ENCODE data around the gene NENF.
"Not testable (repeated sequence)": the region's sequence is repeated elsewhere in the genome, so short reads cannot be mapped to it uniquely, and the experiment has no call there.

Gene NENF

DNA sequence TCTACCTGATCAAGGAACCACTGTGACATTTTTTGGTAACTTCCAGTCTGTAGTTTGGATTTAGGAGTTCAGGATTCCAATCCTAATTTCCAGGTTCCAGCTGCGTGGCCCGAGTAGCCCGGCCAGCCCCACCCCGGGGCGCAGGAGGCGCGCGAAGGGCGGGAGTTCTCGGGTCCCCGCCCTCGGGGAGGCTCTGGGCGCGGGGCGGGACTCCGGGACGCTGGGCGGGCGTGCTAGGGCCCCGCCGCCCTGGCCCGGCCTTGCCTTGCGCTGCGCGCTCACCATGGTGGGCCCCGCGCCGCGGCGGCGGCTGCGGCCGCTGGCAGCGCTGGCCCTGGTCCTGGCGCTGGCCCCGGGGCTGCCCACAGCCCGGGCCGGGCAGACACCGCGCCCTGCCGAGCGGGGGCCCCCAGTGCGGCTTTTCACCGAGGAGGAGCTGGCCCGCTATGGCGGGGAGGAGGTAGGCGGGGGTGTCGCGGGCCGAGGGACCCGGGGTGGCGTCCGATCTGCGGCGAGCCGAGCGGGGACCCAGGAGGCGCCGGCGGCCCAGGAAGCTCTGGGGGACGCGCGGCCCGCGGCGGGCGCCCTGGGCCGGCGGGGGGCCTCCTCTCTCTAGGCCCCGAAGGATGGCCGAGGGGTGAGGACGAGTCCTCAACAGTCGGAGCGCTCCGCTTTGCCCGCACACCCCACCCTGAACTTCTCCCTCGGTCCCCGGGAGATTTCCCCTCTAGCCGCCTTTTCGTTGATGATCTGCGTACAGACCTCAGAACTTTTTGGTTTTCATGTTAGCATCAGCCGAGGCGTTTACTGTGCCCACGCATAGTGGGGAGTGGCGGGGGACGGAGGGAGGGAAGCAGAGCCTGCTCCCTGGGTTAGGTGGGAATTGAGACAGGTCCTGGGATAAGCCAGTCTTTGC lies at the start of gene NENF:
TSS of gene NENF (plus strand) at position 260 of the 916 bp plus-strand sequence. CDS start at position 284, 24 bp downstream.
- DNase-seq (ENCODE audit: low read depth in 2 of 2), result peak; percentile 61 to 69

DNA sequence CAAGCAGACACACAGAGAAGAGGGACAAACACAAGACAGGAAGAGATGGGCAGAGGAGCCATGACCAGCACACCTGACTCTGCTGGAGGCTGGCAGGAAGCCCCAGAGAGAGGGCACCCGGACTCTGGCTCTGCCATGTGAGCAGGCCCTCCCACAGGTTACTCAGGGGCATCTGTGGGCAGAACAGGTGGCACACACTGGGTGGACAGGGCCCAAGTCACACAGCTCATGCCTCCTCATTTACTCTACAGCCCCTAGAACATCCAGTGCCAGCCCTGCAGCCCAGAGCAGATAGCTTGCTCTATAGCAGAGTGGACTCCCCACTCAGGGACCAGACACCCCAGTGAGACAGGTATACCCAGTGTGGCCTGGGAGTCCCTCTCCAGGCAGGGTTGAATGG lies 46.7 kb upstream of the NENF start:
- DNase-seq (ENCODE audit: low read depth in 2 of 2), result no peak

DNA sequence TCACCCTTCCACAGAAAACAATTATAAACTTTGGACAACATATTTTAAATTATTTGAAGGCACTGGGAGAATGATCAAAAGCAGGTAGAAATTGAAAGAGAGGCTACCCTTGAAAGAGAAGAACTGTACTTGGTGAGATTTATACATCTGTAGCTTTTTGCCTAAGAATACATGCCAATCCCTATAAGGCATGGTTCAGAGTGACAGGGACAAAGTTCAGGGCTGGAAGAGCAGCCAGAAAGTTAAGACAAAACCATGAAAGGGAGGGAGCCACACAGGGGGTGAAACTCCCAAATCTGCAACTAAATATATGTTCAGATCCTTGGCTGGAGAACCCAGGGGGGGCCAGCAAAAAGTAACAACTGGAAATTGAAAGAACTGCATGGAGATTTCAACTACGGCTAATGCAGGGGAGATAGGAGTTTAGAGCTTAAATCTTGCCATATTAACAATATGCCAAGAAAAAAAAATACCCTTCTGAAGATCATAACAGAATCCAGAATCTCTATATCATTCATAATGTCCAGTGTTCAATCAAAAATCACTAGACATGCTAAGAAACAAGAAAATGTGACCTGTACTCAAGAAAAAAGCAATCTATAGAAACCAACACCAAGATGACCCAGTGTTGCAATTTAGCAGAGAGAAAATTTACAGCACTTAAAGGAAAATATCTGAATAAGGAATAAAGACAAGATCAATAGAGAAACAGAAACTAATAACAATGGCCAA lies 43.6 kb upstream of the NENF start:
- no peak for DNase-seq (ENCODE audit: low read depth in 2 of 2)

DNA sequence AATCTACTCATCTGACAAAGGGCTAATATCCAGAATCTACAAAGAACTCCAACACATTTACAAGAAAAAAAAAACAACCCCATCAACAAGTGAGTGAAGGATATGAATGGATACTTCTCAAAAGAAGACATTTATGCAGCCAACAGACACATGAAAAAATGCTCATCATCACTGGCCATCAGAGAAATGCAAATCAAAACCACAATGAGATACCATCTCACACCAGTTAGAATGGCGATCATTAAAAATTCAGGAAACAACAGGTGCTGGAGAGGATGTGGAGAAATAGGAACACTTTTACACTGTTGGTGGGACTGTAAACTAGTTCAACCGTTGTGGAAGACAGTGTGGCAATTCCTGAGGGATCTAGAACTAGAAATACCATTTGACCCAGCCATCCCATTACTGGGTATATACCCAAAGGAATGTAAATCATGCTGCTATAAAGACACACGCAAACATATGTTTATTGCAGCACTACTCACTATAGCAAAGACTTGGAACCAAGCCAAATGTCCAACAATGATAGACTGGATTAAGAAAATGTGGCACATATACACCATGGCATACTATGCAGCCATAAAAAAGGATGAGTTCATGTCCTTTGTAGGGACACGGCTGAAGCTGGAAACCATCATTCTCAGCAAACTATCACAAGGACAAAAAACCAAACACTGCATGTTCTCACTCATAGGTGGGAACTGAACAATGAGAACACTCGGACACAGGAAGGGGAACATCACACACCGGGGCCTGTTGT lies 36.9 kb upstream of the NENF start:
- DNase-seq (ENCODE audit: low read depth in 2 of 2), result not testable (repeated sequence)

DNA sequence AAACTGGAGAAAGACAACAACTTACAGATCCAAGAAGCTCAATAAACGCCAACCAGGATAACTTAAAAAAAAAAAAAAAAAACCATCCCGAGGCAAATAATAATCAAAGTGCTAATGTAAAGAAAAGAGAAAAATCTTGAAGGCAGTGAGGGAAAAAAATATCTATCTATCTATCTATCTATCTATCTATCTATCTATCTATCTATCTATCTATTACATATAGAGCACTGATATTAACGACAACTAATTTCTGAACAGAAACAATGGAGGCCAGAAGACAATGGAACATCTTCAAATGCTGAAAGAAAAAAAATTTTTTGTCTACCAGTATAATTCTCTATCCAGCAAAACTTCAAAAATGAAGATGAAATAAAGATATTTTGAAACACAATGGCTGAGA lies 36.1 kb upstream of the NENF start:
- no peak for DNase-seq (ENCODE audit: low read depth in 2 of 2)

DNA sequence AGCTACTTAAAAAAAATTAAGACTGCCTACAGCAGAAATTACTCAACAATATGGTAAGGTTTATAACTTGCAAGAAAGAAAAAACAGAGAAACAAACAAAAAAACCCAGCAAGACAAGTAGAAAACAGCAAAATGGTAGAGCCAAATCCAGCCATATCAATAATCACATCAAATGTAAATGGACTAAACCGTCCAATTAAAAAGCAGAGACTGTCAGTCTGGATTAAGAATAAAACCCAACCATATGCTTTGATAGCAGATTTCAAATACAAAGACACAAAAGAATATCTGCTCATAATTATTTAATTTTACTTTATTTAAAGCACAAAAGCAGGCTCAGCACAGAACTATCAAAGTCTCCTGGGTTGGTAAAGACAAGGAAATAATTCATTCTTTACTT lies 35.5 kb upstream of the NENF start:
- no peak for DNase-seq (ENCODE audit: low read depth in 2 of 2)

DNA sequence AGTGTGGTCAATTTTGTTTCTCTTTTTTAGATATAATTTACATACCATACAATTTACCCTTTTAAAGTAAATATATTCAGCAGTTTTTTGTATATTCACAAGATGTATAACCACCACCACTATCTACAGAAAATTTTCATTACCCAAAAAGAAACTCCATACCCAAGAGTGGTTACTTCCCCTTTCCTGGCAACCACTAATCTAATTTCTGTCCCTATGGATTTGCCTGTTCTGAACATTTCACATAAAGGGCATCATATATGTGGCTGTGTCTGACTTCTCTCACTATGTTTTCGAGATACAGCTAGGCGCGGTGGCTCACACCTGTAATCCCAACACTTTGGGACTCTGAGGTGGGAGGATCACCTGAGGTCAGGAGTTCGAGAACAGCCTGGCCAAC lies 31.7 kb upstream of the NENF start:
- DNase-seq (ENCODE audit: low read depth in 2 of 2), result no peak

DNA sequence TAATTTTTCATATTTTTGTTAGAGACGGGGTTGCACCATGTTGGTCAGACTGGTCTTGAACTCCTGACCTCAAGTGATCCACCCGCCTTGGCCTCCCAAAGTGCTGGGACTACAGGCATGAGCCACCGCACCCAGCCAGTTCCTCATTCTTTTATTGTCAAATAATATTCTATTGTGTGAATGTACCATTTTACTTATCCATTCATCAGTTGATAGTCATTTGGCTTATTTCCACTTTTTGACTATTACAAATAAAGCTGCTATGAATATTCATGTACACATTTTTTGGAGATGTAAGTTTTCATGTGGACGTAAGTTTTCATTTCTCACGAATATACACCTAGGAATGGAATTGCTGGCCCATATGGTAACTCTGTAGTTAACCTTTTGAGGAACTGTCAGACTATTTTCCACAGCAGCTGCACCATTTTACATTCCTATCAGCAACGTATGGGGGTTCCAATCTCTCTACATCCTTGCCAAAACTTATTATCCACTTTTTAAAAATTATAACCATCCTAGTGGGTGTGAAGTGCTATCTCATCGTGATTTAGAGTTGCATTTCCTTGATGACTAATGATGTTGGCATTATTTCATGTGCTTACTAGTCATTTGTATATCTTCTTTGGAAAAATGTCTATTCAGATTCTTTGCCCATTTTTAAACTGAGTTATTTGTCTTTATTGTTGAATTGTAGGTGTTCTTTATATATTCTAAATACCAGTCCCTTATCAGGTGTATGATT lies 30.7 kb upstream of the NENF start:
- DNase-seq (ENCODE audit: low read depth in 2 of 2), result no peak

DNA sequence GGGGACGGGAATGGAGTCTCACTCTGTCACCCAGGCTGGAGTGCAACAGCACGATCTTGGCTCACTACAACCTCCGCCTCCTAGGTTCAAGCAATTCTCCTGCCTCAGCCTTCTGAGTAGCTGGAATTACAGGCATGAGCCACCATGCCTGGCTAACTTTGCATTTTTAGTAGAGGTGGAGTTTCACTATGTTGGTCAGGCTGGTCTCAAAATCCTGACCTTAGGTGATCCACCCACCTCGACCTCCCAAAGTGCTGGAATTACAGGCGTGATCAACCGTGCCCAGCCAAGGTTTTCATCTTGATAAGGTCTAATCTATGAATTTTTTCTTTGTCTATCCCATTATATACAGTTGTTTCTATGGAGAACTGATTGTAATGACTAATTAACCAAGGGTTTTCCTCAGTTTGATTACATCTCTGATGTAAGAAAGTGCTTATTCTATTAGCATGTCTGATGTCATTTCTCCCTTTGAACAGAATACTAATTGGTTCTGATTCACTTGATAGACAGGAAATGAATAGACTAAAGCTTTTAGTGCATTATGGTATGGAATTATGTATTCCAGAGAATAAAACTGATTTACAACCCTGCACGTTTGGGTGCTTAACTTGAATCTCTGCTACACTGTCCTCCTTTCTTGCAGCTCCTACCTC lies 29.9 kb upstream of the NENF start:
- DNase-seq (ENCODE audit: low read depth in 2 of 2), result no peak

DNA sequence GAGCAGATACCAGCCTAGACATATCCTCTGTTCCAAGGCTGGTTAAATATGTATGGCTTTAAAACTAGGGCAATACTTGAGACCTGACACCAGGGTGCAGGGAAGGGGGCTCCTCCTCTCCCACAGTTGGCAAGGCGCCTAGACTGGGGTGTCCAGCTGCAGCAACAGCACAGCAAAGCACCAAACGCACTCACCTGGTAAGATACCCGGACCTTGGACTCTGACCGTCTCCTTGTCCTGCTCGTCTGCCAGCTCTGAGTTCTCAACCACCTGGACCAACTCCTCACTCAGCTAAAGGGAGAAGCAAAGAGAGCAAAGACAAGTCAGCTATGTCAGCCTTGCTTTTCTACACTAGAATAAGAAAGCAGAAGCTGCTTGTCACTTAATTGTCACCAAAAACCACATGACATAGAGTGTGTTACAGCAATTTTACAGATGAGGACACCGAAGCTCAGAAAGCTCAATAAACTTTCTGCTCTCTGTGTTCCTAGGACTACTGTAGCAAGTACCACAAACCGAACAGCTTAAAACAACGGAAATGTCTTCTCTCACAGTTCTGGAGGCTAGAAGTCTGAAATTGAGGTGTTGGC lies 22.4 kb upstream of the NENF start:
- DNase-seq (ENCODE audit: low read depth in 2 of 2), result no peak

DNA sequence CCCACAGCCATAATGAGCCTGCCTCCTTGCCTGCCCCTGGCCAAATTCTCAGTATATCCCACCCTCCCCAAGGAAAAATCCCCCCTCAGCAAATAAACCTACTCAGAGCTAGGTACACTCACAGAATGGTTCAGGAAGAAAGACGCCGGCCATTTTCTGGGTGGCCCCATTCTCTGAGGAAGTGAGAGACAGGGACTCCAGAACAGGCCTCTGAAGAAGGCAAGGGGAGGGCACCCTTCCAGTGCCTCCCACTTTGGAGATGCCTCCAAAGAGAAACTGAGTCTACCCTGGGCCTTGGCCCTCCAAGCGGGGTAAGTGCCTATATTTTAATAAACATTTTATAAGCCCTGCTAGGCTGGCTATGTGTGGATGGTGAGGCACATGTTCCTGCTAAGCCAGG lies 20.3 kb upstream of the NENF start:
- DNase-seq (ENCODE audit: low read depth in 2 of 2), result no peak

DNA sequence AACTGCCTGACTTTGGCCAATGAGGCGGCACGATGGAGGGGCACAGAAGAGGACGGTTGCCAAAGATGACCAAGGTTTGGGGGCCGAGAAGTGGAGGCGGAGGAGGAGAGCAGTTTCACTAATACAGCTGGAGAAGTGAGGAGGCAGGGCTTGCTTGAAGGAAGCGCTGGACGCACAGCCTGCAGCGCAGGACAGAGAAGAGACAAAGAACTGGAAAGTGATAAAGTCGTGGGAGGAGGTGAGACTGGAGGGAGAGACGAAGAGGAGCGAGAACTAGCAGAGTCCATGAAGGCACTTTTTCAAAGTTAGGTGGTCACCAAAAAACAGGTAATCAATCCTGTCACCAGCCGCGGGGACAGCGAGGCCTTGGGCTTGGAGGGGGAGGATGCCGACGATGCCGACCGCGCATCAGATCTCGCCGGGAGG lies 18.8 kb upstream of the NENF start:
- DNase-seq (ENCODE audit: low read depth in 2 of 2), result no peak

DNA sequence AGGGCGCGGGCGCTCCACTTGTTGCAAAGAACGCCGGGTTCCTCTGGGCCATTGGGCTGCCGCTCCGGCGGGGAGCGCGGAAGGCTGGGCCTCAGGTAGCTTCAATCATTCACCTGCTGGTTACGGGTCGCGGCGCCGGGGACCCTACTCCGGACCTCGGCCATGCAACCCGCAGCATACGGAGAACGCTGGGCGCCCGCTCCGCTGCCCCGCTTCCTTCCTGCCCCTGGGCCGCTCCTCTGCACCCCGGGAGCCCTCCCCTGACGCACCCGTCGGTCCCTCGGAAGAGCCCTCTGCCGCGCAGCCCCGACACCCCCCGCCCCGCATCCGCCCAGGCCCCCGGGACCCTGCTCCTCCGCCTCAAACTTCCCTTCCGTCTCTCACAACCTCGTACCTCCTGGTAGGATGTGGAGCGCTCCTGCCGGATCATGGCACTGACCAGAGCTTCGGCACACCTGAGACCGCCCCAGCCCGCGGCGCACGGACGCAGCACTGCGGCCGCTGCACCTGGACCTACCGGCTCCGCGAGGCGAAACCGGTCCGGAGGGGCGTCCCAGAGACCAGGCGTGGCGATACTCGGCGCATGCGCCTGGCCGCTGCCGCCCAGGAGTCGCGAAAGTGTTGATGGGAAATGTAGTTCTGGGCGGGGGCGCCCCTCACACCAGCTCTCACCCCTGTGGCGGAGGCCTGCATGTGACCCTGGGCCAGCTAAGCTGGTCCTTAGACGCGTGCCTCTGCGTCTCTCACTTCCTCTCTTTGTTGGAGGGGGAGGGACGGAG lies 18.2 kb upstream of the NENF start, which contains the start of gene PACC1:
TSS of gene PACC1 (minus strand) at position 559 of the 779 bp plus-strand sequence. CDS start at position 430, 129 bp downstream.
- peak; percentile 75 to 77 for DNase-seq (ENCODE audit: low read depth in 2 of 2)

DNA sequence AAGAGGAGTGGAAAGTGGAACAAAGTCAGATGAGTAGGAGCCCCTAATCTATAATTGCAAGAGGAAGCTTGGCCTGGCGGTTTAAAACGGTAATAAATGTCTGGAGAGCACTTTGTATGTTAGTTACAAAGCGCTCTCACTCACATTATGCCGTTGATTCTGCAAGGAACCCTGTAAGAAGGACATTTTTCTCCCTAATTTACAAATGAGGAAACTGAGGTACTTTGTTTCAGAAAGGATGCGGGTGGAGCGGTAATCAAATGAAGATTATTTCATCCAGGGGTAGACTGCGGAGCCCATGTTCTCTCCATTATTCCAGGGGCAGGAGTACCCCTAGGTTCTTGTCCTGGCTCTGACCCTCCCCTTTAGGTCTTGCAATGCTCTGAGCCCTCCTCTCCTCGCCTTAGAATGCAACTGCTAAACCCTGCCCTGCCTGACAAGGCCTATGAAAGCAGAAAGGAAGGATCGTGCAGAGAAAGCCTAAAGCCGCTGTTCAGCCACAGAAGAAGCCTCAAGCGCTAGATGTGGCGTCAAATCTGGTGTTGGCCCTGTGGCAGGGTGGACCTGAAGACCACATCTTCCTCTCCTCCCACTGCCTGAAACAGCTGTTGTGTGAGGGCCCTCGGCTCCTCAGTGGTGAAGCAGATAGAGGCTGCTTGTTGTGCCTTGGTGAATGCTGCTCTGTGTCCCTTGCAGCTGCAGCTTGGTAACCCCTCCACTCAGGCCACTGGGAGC lies 17.4 kb upstream of the NENF start:
- DNase-seq (ENCODE audit: low read depth in 2 of 2), result no peak

DNA sequence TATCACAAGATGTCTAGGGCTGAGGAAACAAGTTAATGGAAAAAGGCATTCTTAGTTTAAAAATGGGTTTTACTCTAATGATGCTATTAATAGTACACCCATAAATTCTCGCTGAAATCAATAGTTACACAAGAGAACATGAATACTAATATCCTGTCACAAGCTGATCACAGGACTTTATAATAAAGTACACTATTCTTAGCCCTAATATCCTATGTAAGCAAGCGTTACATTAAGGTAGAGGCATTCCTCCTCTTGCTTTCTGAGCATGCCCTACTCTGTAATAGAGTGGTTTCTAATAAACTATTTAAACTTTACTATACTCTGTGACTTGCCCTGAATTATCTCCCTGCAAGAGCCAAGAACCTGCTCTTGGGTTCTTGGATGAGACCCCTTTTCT lies 11.6 kb upstream of the NENF start:
- no peak for DNase-seq (ENCODE audit: low read depth in 2 of 2)

DNA sequence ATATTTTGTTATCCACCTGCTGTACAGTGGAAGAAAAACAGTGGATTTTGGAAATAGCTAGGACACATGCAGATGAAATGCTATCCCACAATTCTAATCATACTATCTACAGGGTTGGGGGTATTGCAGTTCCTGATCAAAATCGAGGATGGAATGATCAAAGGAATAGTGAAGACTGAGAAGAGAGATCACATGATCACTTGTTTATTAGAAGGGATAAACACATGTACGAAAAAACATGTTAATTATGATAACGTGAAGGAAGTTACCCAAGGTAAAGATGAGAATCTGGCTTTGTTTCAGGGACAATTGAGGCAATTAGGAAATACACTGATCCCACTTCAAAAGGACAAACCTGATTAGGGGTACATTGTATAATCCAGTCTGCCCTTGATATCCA lies 8.8 kb upstream of the NENF start:
- DNase-seq (ENCODE audit: low read depth in 2 of 2), result no peak

DNA sequence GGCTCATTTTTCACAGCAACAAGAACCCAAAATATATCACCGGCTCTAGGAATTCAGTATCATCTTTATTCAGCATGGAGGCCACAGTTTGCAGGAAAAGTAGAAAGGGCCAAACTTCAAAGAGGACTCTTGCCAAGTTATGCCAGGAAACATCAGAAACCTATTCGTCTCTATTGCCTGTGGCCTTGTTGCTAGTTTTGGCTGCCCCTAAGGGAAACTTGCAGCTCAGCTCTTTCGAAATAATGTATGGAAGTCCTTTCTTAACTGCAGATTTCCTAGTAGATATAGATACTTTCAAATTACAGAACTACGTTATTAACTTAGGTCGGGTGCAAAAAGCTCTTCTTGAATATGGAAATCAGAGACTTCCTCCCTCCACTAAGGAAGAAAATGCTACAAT lies 4.2 kb upstream of the NENF start:
- no peak for DNase-seq (ENCODE audit: low read depth in 2 of 2)

DNA sequence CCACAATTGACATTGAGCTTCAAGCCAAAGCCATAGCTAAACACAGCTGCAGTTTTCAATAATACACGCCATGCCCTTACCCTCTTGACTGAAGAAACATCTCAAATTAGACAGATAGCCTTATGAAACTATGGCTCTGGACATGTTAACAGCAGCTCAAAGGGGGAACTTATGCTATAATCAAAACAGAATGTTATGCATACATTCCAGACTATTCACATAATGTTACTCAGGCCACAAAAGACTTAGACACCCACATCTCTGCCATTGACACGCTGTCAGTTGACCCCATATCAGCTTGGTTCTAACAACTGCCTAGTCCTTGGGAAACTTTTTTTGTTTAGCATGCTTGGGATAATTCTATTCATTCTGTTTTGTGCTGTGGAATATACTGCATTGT lies 2.3 kb upstream of the NENF start:
- DNase-seq (ENCODE audit: low read depth in 2 of 2), result no peak

DNA sequence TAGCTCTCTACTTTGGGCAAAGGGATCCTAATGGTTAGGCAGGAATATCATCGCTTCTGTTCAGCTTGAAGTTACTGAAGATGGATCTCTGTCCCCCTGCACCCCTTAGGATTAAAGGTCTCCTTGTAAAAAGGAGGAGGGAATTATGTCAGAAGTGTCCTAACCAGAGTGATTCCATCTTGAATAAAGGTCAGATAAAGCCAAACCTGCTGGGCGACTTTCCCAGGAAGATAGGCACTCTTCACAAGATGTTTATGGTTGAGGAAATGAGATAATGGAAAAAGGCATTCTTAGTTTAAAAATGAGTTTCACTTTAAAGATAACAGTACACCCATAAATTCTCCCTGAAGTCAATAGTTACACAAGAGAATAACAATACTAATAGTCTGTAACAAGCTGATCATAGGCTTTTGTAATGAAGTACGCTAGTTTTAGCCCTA lies 1.7 kb upstream of the NENF start:
- DNase-seq (ENCODE audit: low read depth in 2 of 2), result no peak

Data from activated CD4-positive, alpha-beta T cell treated with anti-CD3 and anti-CD28 coated beads for 24 hours (primary cell).